GM20000 (cell line): ENCODE measurements around the gene TMEM131.
A peak's percentile ranks its signal among the peaks of the same experiment; 100 is the strongest.
"Not testable (repeated sequence)": the region's sequence is repeated elsewhere in the genome, so short reads cannot be mapped to it uniquely, and the experiment has no call there.

Experiments
- DNase-seq: peaks from one replicate; pipeline ENCODE4 v3.0.0; 2012; ENCODE audit warnings: low spot score
- CTCF ChIP-seq: IDR thresholded peaks from 2 replicates; pipeline ENCODE4 v1.5.1; 2012; ENCODE audit warnings: mild to moderate bottlenecking, control low read depth; ENCODE audit errors: extremely low read depth, missing control alignments

The TMEM131 gene

GRCh38 chr2:97963880-97964279 lies 31.9 kb downstream of the TMEM131 start:
- TF ChIP-seq CTCF = no peak
- DNase-seq = no peak

- no peak for TF ChIP-seq CTCF
- no peak for DNase-seq
Observed at GRCh38 chr2:97963079-97963406, 32.7 kb downstream of the TMEM131 start.

- no peak for TF ChIP-seq CTCF
- peak; percentile 22 for DNase-seq
Observed at GRCh38 chr2:97961534-97961933, 34.2 kb downstream of the TMEM131 start.

- TF ChIP-seq CTCF = no peak
- DNase-seq = no peak
Observed at GRCh38 chr2:97958184-97958583, 37.6 kb downstream of the TMEM131 start.

- TF ChIP-seq CTCF = no peak
- DNase-seq = no peak
Observed at GRCh38 chr2:97957432-97958183, 38.1 kb downstream of the TMEM131 start.

GRCh38 chr2:97956753-97957152 lies 39.0 kb downstream of the TMEM131 start:
- DNase-seq = not testable (repeated sequence)

GRCh38 chr2:97953853-97954252 lies 41.9 kb downstream of the TMEM131 start:
- TF ChIP-seq CTCF = no peak
- no peak for DNase-seq

- TF ChIP-seq CTCF = no peak
- DNase-seq = no peak
Observed at GRCh38 chr2:97952357-97952756, 43.4 kb downstream of the TMEM131 start.
